Measurements from ENCODE around the gene CDC14B.

CDC14B gene

GRCh38 chr9:96476013-96476412 is 143.6 kb downstream of the CDC14B start:
- DNase-seq (ENCODE audit: low spot score): no peak
- in situ Hi-C loops (cut with MboI; ENCODE audit: low sequenced_read_pairs, unreplicated experiment): no loop called here
- TF ChIP-seq, protein P1, sequence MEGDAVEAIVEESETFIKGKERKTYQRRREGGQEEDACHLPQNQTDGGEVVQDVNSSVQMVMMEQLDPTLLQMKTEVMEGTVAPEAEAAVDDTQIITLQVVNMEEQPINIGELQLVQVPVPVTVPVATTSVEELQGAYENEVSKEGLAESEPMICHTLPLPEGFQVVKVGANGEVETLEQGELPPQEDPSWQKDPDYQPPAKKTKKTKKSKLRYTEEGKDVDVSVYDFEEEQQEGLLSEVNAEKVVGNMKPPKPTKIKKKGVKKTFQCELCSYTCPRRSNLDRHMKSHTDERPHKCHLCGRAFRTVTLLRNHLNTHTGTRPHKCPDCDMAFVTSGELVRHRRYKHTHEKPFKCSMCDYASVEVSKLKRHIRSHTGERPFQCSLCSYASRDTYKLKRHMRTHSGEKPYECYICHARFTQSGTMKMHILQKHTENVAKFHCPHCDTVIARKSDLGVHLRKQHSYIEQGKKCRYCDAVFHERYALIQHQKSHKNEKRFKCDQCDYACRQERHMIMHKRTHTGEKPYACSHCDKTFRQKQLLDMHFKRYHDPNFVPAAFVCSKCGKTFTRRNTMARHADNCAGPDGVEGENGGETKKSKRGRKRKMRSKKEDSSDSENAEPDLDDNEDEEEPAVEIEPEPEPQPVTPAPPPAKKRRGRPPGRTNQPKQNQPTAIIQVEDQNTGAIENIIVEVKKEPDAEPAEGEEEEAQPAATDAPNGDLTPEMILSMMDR (IDR thresholded peaks at IDR 0.05; ENCODE audit: borderline replicate concordance, control extremely low read depth, extremely low read depth, insufficient read depth, missing control alignments): no peak

DNA sequence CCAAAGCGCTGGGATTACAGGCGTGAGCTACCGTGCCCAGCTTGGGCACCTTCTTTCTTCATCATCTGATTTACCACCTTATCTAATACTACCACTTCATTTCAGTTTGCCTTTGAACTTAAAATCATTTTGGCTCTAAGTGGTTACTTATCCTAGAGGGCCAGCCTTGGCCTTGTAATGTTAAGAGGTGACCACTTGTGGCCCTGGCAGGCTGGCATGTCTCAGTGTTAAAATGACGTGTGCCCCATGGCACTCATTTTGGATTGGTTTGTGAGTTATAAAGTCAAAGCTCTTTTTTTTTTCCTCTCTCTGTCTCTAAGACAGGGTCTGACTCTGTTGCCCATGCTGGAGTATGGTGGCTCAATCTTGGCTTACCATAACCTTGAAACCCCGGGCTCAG is 151.9 kb downstream of the CDC14B start:
- TF ChIP-seq, protein P1 (IDR thresholded peaks at IDR 0.05; ENCODE audit: borderline replicate concordance, control extremely low read depth, extremely low read depth, insufficient read depth, missing control alignments): no peak
- no peak for DNase-seq (ENCODE audit: low spot score)
- in situ Hi-C loops (cut with MboI; ENCODE audit: low sequenced_read_pairs, unreplicated experiment): no loop called here

DNA sequence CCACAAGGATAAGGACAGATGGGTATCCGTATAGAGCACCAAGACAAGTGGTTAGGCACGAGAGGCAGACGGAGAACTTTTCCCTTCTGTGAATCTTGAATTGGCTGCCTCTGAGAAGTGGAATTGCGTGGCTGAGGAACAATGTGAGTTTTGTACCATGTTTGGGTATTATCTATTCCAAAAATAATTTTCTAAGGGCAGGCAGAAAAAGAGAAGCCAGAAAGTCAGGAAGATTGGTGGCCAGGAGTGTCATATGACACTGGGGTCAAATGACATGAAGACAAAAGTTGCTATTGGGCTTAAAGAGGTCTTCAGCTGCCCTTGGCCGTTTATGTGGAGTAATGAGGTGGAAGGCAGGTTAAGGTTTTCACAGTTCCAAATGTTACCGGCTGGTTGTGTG is 155.2 kb downstream of the CDC14B start:
- TF ChIP-seq, protein P1 (IDR thresholded peaks at IDR 0.05; ENCODE audit: borderline replicate concordance, control extremely low read depth, extremely low read depth, insufficient read depth, missing control alignments): no peak
- DNase-seq (ENCODE audit: low spot score): no peak
- in situ Hi-C loops (cut with MboI; ENCODE audit: low sequenced_read_pairs, unreplicated experiment): no loop called here

DNA sequence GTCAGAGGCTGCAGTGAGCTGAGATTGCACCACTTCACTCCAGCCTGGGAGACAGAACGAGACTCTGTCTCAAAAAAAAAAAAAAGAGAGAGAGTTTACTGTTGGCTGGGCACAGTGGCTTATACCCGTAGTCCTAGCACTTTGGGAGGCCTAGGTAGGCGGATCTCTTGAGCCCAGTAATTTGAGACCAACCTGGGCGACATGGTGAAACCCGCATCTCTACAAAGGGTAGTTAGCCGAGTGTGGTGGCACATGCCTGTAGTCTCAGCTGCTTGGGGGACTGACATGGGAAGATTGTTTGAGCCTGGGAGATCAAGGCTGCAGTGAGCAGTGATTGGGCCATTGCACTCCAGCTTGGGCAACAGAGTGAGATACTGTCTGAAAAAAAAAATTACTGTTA is 157.1 kb downstream of the CDC14B start:
- TF ChIP-seq, protein P1 (IDR thresholded peaks at IDR 0.05; ENCODE audit: borderline replicate concordance, control extremely low read depth, extremely low read depth, insufficient read depth, missing control alignments): no peak
- DNase-seq (ENCODE audit: low spot score): no peak
- in situ Hi-C loops (cut with MboI; ENCODE audit: low sequenced_read_pairs, unreplicated experiment): no loop called here

- TF ChIP-seq, protein P1 (IDR thresholded peaks at IDR 0.05; ENCODE audit: borderline replicate concordance, control extremely low read depth, extremely low read depth, insufficient read depth, missing control alignments): no peak
- in situ Hi-C loops (cut with MboI; ENCODE audit: low sequenced_read_pairs, unreplicated experiment): no loop called here
- no peak for DNase-seq (ENCODE audit: low spot score)
These were observed 158.3 kb downstream of the CDC14B start for GRCh38 chr9:96461336-96461735.

GRCh38 chr9:96460882-96461281 is 158.8 kb downstream of the CDC14B start:
- TF ChIP-seq, protein P1 (IDR thresholded peaks at IDR 0.05; ENCODE audit: borderline replicate concordance, control extremely low read depth, extremely low read depth, insufficient read depth, missing control alignments): no peak
- no peak for DNase-seq (ENCODE audit: low spot score)
- in situ Hi-C loops (cut with MboI; ENCODE audit: low sequenced_read_pairs, unreplicated experiment): no loop called here

- TF ChIP-seq, protein P1 (IDR thresholded peaks at IDR 0.05; ENCODE audit: borderline replicate concordance, control extremely low read depth, extremely low read depth, insufficient read depth, missing control alignments): no peak
- no peak for DNase-seq (ENCODE audit: low spot score)
- in situ Hi-C loops (cut with MboI; ENCODE audit: low sequenced_read_pairs, unreplicated experiment): no loop called here
These were observed 159.2 kb downstream of the CDC14B start for GRCh38 chr9:96460470-96460869.
